ENCODE results near the gene ELOVL1.

The ELOVL1 gene

GRCh38 chr1:43316738-43317520 is 50.9 kb downstream of the ELOVL1 start:
- DNase-seq (ENCODE audit: low spot score): no peak
- in situ Hi-C loops (cut with MboI; ENCODE audit: low pct_unique_long_range_greater_than_20kb, low sequenced_read_pairs, unreplicated experiment): no loop called here
- no peak for TF ChIP-seq CTCF (IDR thresholded peaks at IDR 0.05; ENCODE audit: extremely low read depth, insufficient read depth, missing control alignments)

DNA sequence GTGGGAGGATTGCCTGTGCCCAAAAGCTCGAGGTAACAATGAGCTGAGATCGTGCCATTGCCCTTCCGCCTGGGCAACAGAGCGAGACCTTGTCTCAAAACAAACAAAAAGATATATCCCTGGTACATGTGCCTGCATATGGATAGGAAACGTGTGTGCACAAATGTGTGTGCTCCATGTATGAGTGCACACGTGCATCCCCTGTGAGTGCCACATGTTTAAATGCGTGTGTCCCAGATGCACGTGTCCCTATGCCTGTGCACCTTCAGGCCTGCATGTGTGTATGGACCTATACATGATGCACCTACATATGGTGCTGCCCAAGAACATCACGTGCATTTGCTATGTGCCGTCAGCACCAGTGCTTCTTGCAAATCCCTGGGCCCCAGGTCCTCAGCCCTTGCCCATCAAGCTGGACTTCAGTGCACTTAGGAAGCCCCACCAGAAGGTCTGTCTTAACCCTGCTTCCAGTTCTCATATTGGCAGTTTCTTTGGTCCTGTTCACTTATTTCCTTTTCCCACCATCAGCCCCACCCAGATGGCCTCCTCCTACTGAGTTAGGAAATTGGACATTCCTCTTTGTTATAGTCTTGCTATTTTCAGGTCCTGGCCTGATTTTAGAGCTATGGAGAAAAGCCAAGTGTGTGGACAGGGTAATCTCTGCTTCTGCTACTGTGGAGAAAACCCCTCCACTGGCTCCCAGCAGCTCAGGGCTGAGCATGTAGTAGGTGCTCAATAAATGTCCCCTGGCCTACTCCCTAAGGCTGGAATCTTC is 51.7 kb downstream of the ELOVL1 start:
- in situ Hi-C loops (cut with MboI; ENCODE audit: low pct_unique_long_range_greater_than_20kb, low sequenced_read_pairs, unreplicated experiment): no loop called here
- TF ChIP-seq CTCF (IDR thresholded peaks at IDR 0.05; ENCODE audit: extremely low read depth, insufficient read depth, missing control alignments): no peak
- DNase-seq (ENCODE audit: low spot score): no peak

GRCh38 chr1:43315481-43315880 is 52.3 kb downstream of the ELOVL1 start:
- no peak for DNase-seq (ENCODE audit: low spot score)
- in situ Hi-C loops (cut with MboI; ENCODE audit: low pct_unique_long_range_greater_than_20kb, low sequenced_read_pairs, unreplicated experiment): no loop called here
- no peak for TF ChIP-seq CTCF (IDR thresholded peaks at IDR 0.05; ENCODE audit: extremely low read depth, insufficient read depth, missing control alignments)

DNA sequence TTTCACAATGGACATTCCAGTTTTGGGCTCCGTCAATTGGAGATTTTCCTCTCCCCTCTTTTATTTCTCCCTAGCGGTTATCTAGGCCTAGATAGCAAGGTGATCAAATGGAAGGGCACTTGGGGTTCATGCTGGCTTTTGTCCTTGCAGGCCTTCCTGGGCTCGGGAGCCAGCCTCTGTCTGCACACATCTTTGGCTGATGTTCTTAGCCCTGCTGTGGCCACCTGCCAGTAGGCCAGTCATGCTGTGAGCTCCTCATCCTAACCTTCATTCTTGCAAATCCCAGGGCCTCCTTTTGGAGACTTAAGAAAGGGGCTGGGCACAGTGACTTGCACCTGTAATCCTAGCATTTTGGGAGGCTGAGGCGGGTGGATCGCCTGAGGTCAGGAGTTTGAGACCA is 53.6 kb downstream of the ELOVL1 start:
- no peak for DNase-seq (ENCODE audit: low spot score)
- TF ChIP-seq CTCF (IDR thresholded peaks at IDR 0.05; ENCODE audit: extremely low read depth, insufficient read depth, missing control alignments): no peak
- in situ Hi-C loops (cut with MboI; ENCODE audit: low pct_unique_long_range_greater_than_20kb, low sequenced_read_pairs, unreplicated experiment): no loop called here

DNA sequence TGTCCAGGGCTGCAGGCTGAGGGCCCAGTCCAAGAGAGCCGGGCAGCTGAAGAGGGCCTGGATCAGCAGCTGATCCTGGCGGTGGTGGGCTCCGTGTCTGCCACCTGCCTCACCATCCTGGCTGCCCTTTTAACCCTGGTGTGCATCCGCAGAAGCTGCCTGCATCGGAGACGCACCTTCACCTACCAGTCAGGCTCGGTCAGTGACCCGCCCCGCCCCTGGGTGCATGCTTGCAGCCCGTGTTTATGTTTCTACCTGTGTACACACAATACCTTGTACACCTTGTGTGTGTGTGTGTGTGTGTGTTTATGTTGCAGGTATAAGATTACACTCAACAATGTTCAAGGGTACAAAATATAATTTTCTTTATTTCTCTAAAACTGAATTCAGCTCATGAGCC is 54.0 kb downstream of the ELOVL1 start:
- DNase-seq (ENCODE audit: low spot score): no peak
- TF ChIP-seq CTCF (IDR thresholded peaks at IDR 0.05; ENCODE audit: extremely low read depth, insufficient read depth, missing control alignments): no peak
- in situ Hi-C loops (cut with MboI; ENCODE audit: low pct_unique_long_range_greater_than_20kb, low sequenced_read_pairs, unreplicated experiment): no loop called here

Data from GM13977 (cell line).